ENCODE results near the gene SHANK2. TPM values are rescaled to one million over a fixed set of nuclear protein-coding genes. Genes with fewer than 3 reads are reported as not detected.

Gene SHANK2
- total RNA-seq = 9.5 and 10.9 TPM in 2 replicates

- TF ChIP-seq, protein P1, sequence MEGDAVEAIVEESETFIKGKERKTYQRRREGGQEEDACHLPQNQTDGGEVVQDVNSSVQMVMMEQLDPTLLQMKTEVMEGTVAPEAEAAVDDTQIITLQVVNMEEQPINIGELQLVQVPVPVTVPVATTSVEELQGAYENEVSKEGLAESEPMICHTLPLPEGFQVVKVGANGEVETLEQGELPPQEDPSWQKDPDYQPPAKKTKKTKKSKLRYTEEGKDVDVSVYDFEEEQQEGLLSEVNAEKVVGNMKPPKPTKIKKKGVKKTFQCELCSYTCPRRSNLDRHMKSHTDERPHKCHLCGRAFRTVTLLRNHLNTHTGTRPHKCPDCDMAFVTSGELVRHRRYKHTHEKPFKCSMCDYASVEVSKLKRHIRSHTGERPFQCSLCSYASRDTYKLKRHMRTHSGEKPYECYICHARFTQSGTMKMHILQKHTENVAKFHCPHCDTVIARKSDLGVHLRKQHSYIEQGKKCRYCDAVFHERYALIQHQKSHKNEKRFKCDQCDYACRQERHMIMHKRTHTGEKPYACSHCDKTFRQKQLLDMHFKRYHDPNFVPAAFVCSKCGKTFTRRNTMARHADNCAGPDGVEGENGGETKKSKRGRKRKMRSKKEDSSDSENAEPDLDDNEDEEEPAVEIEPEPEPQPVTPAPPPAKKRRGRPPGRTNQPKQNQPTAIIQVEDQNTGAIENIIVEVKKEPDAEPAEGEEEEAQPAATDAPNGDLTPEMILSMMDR (conservative IDR thresholded peaks at IDR 0.05; ENCODE audit: low read depth, low read length) = no peak
- no peak for DNase-seq (ENCODE audit: low read depth)
- peak within 1 kb of the TSS; percentile 96 for H3K4me3 ChIP-seq (ENCODE audit: low read depth, low read length)
These were observed at the start of gene SHANK2 for GRCh38 chr11:71252269-71252769. Gene SHANK2, minus strand, starts transcription at chr11:71252577. Its CDS starts 105,251 bp downstream, at chr11:71147326.

DNA sequence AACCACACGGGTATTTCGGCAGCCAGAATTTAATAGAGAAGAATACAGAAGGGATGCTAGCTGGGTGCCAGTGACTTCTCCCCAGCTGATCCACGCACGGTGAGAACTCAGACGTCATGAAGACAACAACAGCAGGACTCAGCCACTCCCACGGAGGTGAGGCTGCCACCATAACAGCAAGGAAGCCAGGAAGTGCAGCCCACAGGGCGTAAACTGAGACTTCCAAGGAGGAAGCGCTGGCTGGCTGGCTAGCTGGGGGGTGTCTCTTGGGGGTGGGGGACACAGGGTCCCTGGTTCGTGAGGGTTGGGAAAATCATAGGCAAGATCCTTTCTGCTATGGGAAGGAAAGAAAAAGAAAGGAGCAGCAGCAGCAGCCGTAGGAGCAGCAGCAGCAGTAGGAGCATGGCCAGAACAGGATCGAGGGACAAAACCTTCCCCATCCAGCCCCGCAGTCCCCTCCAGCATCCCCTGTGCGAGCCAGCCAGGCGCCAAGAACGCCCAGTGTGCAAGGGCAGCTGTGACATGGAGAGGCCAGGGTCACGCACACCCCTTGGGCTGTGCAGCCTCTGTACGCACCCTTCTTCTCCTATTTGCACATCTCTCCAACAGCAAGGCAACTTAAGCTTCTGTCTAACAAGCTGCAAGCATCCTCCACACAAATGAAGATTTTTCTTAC, 49.6 kb upstream of the SHANK2 start:
- TF ChIP-seq, protein P1 (conservative IDR thresholded peaks at IDR 0.05; ENCODE audit: low read depth, low read length) = no peak
- DNase-seq (ENCODE audit: low read depth) = no peak
- no peak overlapping the region for H3K4me3 ChIP-seq (ENCODE audit: low read depth, low read length)

- no peak overlapping the region for H3K4me3 ChIP-seq (ENCODE audit: low read depth, low read length)
- TF ChIP-seq, protein P1 (conservative IDR thresholded peaks at IDR 0.05; ENCODE audit: low read depth, low read length) = no peak
- no peak for DNase-seq (ENCODE audit: low read depth)
These were observed 48.9 kb upstream of the SHANK2 start for GRCh38 chr11:71301046-71301857.

GRCh38 chr11:71300187-71300586, 47.8 kb upstream of the SHANK2 start:
- TF ChIP-seq, protein P1 (conservative IDR thresholded peaks at IDR 0.05; ENCODE audit: low read depth, low read length) = no peak

GRCh38 chr11:71298761-71299181, 46.4 kb upstream of the SHANK2 start:
- H3K4me3 ChIP-seq (ENCODE audit: low read depth, low read length) = no peak overlapping the region
- DNase-seq (ENCODE audit: low read depth) = no peak
- TF ChIP-seq, protein P1 (conservative IDR thresholded peaks at IDR 0.05; ENCODE audit: low read depth, low read length) = no peak

More at GRCh38 chr11:71300187-71300586, 47.8 kb upstream of the SHANK2 start:
- no peak for DNase-seq (ENCODE audit: low read depth)
- no peak overlapping the region for H3K4me3 ChIP-seq (ENCODE audit: low read depth, low read length)

GRCh38 chr11:71298016-71298550, 45.7 kb upstream of the SHANK2 start:
- H3K4me3 ChIP-seq (ENCODE audit: low read depth, low read length) = no peak overlapping the region
- TF ChIP-seq, protein P1 (conservative IDR thresholded peaks at IDR 0.05; ENCODE audit: low read depth, low read length) = no peak
- DNase-seq (ENCODE audit: low read depth) = no peak
